ENCODE results near the gene DKK1. TPM values are rescaled to one million over a fixed set of nuclear protein-coding genes. Genes with fewer than 3 reads are reported as not detected.
A peak's percentile ranks its signal among the peaks of the same experiment; 100 is the strongest.

DKK1 gene
- total and polyA plus RNA-seq, 2 of the 13 experiments (the other 11 are each of a cell fraction or from before 2014, with no cell fraction given): 123 to 262 TPM

DNA sequence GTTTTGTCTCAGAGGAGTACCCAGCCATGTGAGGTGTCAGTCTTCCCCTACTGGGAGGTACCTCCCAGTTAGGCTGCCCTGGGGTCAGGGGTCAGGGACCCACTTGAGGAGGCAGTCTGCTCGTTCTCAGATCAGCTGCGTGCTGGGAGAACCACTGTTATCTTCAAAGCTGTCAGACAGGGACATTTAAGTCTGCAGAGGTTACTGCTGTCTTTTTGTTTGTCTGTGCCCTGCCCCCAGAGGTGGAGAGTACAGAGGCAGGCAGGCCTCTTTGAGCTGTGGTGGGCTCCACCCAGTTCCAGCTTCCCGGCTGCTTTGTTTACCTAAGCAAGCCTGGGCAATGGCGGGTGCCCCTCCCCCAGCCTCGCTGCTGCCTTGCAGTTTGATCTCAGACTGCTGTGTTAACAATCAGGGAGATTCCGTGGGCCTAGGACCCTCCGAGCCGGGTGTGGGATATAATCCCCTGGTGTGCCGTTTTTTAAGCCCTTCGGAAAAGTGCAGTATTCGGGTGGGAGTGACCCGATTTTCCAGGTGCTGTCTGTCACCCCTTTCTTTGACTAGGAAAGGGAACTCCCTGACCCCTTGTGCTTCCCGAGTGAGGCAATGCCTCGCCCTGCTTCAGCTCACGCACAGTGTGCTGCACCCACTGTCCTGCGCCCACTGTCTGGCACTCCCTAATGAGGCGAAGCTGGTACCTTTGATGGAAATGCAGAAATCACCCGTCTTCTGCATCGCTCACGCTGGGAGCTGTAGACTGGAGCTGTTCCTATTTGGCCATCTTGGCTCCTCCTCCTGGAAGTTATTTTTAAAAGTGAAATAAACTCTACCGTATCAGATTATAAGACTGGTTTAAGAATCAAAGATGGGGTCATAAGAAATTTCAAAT, 51.7 kb downstream of the DKK1 start (continued):
- TF ChIP-seq POGZ (CRISPR knock-in tag; IDR thresholded peaks at IDR 0.05): peak; percentile 83
- peak; percentile 87; the same call in 1 of the 2 replicates for TF ChIP-seq ZNF766 (CRISPR knock-in tag; IDR thresholded peaks at IDR 0.05; ENCODE audit: borderline replicate concordance)
- TF ChIP-seq GATAD1 (CRISPR knock-in tag; IDR thresholded peaks at IDR 0.05): peak; percentile 48; the same call in 1 of the 2 replicates
- TF ChIP-seq, protein P1, sequence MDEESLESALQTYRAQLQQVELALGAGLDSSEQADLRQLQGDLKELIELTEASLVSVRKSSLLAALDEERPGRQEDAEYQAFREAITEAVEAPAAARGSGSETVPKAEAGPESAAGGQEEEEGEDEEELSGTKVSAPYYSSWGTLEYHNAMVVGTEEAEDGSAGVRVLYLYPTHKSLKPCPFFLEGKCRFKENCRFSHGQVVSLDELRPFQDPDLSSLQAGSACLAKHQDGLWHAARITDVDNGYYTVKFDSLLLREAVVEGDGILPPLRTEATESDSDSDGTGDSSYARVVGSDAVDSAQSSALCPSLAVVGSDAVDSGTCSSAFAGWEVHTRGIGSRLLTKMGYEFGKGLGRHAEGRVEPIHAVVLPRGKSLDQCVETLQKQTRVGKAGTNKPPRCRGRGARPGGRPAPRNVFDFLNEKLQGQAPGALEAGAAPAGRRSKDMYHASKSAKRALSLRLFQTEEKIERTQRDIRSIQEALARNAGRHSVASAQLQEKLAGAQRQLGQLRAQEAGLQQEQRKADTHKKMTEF (CRISPR knock-in tag; IDR thresholded peaks at IDR 0.05): peak; percentile 94
- TF ChIP-seq AHDC1 (CRISPR knock-in tag; IDR thresholded peaks at IDR 0.05; ENCODE audit: borderline replicate concordance): peak; percentile 94
- peak; percentile 44; the same call in 1 of the 2 replicates for TF ChIP-seq ZNF777 (CRISPR knock-in tag; IDR thresholded peaks at IDR 0.05)
- peak; percentile 79 for TF ChIP-seq FOXK1 (CRISPR knock-in tag; IDR thresholded peaks at IDR 0.05; ENCODE audit: borderline replicate concordance, low read depth)
- TF ChIP-seq YY1 (IDR thresholded peaks at IDR 0.05; ENCODE audit: insufficient read depth, insufficient replicate concordance, low read depth, low read length): peak; percentile 80
- peak; percentile 51; the same call in 1 of the 2 replicates for TF ChIP-seq SOX13 (IDR thresholded peaks at IDR 0.05)
- TF ChIP-seq SOX13 (CRISPR knock-in tag; conservative IDR thresholded peaks at IDR 0.05 in 1 of 2, IDR thresholded peaks at IDR 0.05 in 1 of 2): peak in 1 of 2 experiments; percentile 87; a peak in 2 of 4 replicates
- TF ChIP-seq FOXO1 (CRISPR knock-in tag; IDR thresholded peaks at IDR 0.05): peak; percentile 64; the same call in 1 of the 2 replicates
- peak; percentile 36; the same call in 1 of the 2 replicates for TF ChIP-seq THRA (CRISPR knock-in tag; IDR thresholded peaks at IDR 0.05; ENCODE audit: borderline replicate concordance)
- TF ChIP-seq, protein P2, sequence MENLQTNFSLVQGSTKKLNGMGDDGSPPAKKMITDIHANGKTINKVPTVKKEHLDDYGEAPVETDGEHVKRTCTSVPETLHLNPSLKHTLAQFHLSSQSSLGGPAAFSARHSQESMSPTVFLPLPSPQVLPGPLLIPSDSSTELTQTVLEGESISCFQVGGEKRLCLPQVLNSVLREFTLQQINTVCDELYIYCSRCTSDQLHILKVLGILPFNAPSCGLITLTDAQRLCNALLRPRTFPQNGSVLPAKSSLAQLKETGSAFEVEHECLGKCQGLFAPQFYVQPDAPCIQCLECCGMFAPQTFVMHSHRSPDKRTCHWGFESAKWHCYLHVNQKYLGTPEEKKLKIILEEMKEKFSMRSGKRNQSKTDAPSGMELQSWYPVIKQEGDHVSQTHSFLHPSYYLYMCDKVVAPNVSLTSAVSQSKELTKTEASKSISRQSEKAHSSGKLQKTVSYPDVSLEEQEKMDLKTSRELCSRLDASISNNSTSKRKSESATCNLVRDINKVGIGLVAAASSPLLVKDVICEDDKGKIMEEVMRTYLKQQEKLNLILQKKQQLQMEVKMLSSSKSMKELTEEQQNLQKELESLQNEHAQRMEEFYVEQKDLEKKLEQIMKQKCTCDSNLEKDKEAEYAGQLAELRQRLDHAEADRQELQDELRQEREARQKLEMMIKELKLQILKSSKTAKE (CRISPR knock-in tag; IDR thresholded peaks at IDR 0.05; ENCODE audit: borderline replicate concordance): peak; percentile 83
- TF ChIP-seq ZNF709 (CRISPR knock-in tag; IDR thresholded peaks at IDR 0.05): peak; percentile 81

Measured in HepG2 (cell line).